GM12864 (cell line): ENCODE results near the gene C9orf78.

Experiments used
- DNase-seq: peaks from one replicate; pipeline ENCODE4 v3.0.0-alpha.2; 2011; ENCODE audit warnings: low read depth
- H3K4me3 ChIP-seq: 2 replicates; pipeline ENCODE4 v1.5.1; 2011; ENCODE audit warnings: mild to moderate bottlenecking, low read depth, low read length, control low read depth
- CTCF ChIP-seq: IDR thresholded peaks from 2 replicates; pipeline ENCODE4 v1.5.1; 2011; ENCODE audit warnings: low read depth, mild to moderate bottlenecking, moderate library complexity, low read length, control low read depth, inconsistent platforms; ENCODE audit errors: missing control alignments

C9orf78 gene

GRCh38 chr9:129867136-129868022 lies 32.3 kb upstream of the C9orf78 start:
- TF ChIP-seq CTCF: no peak
- H3K4me3 ChIP-seq: no peak overlapping the region
- DNase-seq: no peak

- no peak overlapping the region for H3K4me3 ChIP-seq
- DNase-seq: no peak
- no peak for TF ChIP-seq CTCF
These were observed 31.5 kb upstream of the C9orf78 start for GRCh38 chr9:129866394-129867135.

- no peak for DNase-seq
- TF ChIP-seq CTCF: no peak
- H3K4me3 ChIP-seq: no peak overlapping the region
These were observed 30.7 kb upstream of the C9orf78 start for GRCh38 chr9:129865668-129866320.

GRCh38 chr9:129864991-129865647 lies 30.0 kb upstream of the C9orf78 start:
- no peak for TF ChIP-seq CTCF
- no peak for DNase-seq
- no peak overlapping the region for H3K4me3 ChIP-seq

- H3K4me3 ChIP-seq: no peak overlapping the region
- TF ChIP-seq CTCF: no peak
- no peak for DNase-seq
These were observed 28.1 kb upstream of the C9orf78 start for GRCh38 chr9:129863059-129863690.

GRCh38 chr9:129861447-129861827 lies 26.4 kb upstream of the C9orf78 start:
- no peak for DNase-seq
- H3K4me3 ChIP-seq: no peak overlapping the region
- no peak for TF ChIP-seq CTCF
